NCI-H2081 treated with DMSO at 0.1 percent for 48 hours (cell line): Measurements from ENCODE around the gene FBLIM1.
"Not testable (repeated sequence)": the region's sequence is repeated elsewhere in the genome, so short reads cannot be mapped to it uniquely, and the experiment has no call there.

Source experiments
- DNase-seq: peaks from one replicate; lab custom pipeline; 2025; lab: John Stamatoyannopoulos, UW

The FBLIM1 gene

GRCh38 chr1:15767941-15768340 is 9.3 kb downstream of the FBLIM1 start:
- DNase-seq = no peak

GRCh38 chr1:15768388-15768787 is 9.8 kb downstream of the FBLIM1 start:
- no peak for DNase-seq

GRCh38 chr1:15770313-15770962 is 11.8 kb downstream of the FBLIM1 start:
- DNase-seq = no peak

- DNase-seq = no peak
Observed at GRCh38 chr1:15771836-15772515, 13.4 kb downstream of the FBLIM1 start.

- no peak for DNase-seq
Observed at GRCh38 chr1:15775706-15776105, 17.1 kb downstream of the FBLIM1 start.

- DNase-seq = no peak
Observed at GRCh38 chr1:15777909-15778707, 19.5 kb downstream of the FBLIM1 start.

- no peak for DNase-seq
Observed at GRCh38 chr1:15785683-15786082, 27.1 kb downstream of the FBLIM1 start.

- DNase-seq = no peak
Observed at GRCh38 chr1:15786581-15786980, 28.0 kb downstream of the FBLIM1 start.

GRCh38 chr1:15788624-15789301 is 30.2 kb downstream of the FBLIM1 start:
- no peak for DNase-seq

- no peak for DNase-seq
Observed at GRCh38 chr1:15796086-15796462, 37.5 kb downstream of the FBLIM1 start.

GRCh38 chr1:15797614-15798390 is 39.2 kb downstream of the FBLIM1 start:
- no peak for DNase-seq

GRCh38 chr1:15799004-15799867 is 40.6 kb downstream of the FBLIM1 start:
- DNase-seq = no peak

GRCh38 chr1:15799928-15800835 is 41.6 kb downstream of the FBLIM1 start:
- no peak for DNase-seq

GRCh38 chr1:15802234-15802965 is 43.8 kb downstream of the FBLIM1 start:
- DNase-seq = no peak

GRCh38 chr1:15803380-15803779 is 44.8 kb downstream of the FBLIM1 start:
- no peak for DNase-seq

GRCh38 chr1:15804060-15804459 is 45.5 kb downstream of the FBLIM1 start:
- DNase-seq = no peak

GRCh38 chr1:15807121-15807520 is 48.5 kb downstream of the FBLIM1 start:
- no peak for DNase-seq

- DNase-seq = not testable (repeated sequence)
Observed at GRCh38 chr1:15807549-15807948, 49.0 kb downstream of the FBLIM1 start, which contains the start of gene UQCRHL. Gene UQCRHL (minus strand): TSS chr1:15807649. CDS start chr1:15807649, 0 bp downstream.

- DNase-seq = no peak
Observed at GRCh38 chr1:15808955-15809354, 50.4 kb downstream of the FBLIM1 start.
